Inflammatory macrophage treated with lipopolysaccharide for 4 hours (primary cell): ENCODE measurements around the gene PNN.
"Not testable (repeated sequence)": the region's sequence is repeated elsewhere in the genome, so short reads cannot be mapped to it uniquely, and the experiment has no call there.

Source experiments
- DNase-seq: peaks from one replicate; pipeline ENCODE4 v3.0.0-alpha.2; 2020

Gene PNN

GRCh38 chr14:39174560-39175444 is at the start of gene PNN:
TSS of gene PNN (plus strand) at chr14:39175254. CDS start at chr14:39175280, 26 bp downstream.
- peak; percentile 99 for DNase-seq

- not testable (repeated sequence) for DNase-seq
Observed at GRCh38 chr14:39137835-39138234, 37.2 kb upstream of the PNN start.

GRCh38 chr14:39138440-39138839 is 36.6 kb upstream of the PNN start:
- no peak for DNase-seq

GRCh38 chr14:39140170-39140569 is 34.9 kb upstream of the PNN start:
- DNase-seq = no peak

- not testable (repeated sequence) for DNase-seq
Observed at GRCh38 chr14:39141623-39142022, 33.4 kb upstream of the PNN start.

- DNase-seq = peak; percentile 1
Observed at GRCh38 chr14:39143226-39143625, 31.8 kb upstream of the PNN start.

- DNase-seq = no peak
Observed at GRCh38 chr14:39145266-39145966, 29.6 kb upstream of the PNN start.

- no peak for DNase-seq
Observed at GRCh38 chr14:39154594-39155189, 20.4 kb upstream of the PNN start.

- DNase-seq = no peak
Observed at GRCh38 chr14:39157491-39157890, 17.6 kb upstream of the PNN start.

GRCh38 chr14:39158222-39158858 is 16.7 kb upstream of the PNN start:
- DNase-seq = no peak

- no peak for DNase-seq
Observed at GRCh38 chr14:39160494-39160893, 14.6 kb upstream of the PNN start.

GRCh38 chr14:39167797-39168320 is 7.2 kb upstream of the PNN start:
- DNase-seq = not testable (repeated sequence)

GRCh38 chr14:39168591-39168990 is 6.5 kb upstream of the PNN start:
- no peak for DNase-seq

GRCh38 chr14:39169541-39169900 is 5.5 kb upstream of the PNN start:
- peak; percentile 8 for DNase-seq

- DNase-seq = no peak
Observed at GRCh38 chr14:39173198-39173597, 1.9 kb upstream of the PNN start.

- DNase-seq = peak; percentile 23
Observed at GRCh38 chr14:39175445-39176262, 600 bp downstream of the PNN start.

- no peak for DNase-seq
Observed at GRCh38 chr14:39176263-39177167, 1.5 kb downstream of the PNN start.

GRCh38 chr14:39177168-39177545 is 2.1 kb downstream of the PNN start:
- DNase-seq = no peak

GRCh38 chr14:39179042-39179441 is 4.0 kb downstream of the PNN start:
- DNase-seq = no peak

- no peak for DNase-seq
Observed at GRCh38 chr14:39180553-39180952, 5.5 kb downstream of the PNN start.
